Lung (tissue), 12 donors: Measurements from ENCODE around the gene C3orf20. TPM values are rescaled to one million over a fixed set of nuclear protein-coding genes. Genes with fewer than 3 reads are reported as not detected.

Experiments
- ATAC-seq: fragments of 200-7000 bp; cut with Tn5 transposase; one replicate; pipeline ENCODE4 v1.9.1; 2020; ENCODE audit warnings: moderate number of reproducible peaks; ENCODE audit not compliant: insufficient read depth, low FRiP score
- DNase-seq, 3 donors: peaks; one replicate each; pipeline ENCODE4 v3.0.0-alpha.2; 2013 to 2017
- H3K27ac ChIP-seq, 2 donors: one replicate each; pipeline ENCODE4 v1.5.1; 2013; ENCODE audit warnings: mild to moderate bottlenecking in 2 of 2, moderate library complexity in 2 of 2, control low read depth in 1 of 2, inconsistent platforms in 1 of 2, low read depth in 1 of 2, low read length in 1 of 2
- H3K27me3 ChIP-seq, 3 donors: one replicate each; pipeline ENCODE4 v1.5.1; 2013; ENCODE audit warnings: low read length in 2 of 3; ENCODE audit not compliant: control insufficient read depth in 3 of 3, insufficient read depth in 3 of 3
- H3K36me3 ChIP-seq, 4 donors: one replicate each; pipeline ENCODE4 v1.5.1; 2013; ENCODE audit warnings: low read length in 4 of 4, mild to moderate bottlenecking in 1 of 4, moderate library complexity in 1 of 4; ENCODE audit not compliant: control insufficient read depth in 4 of 4, insufficient read depth in 4 of 4
- H3K4me1 ChIP-seq, 5 donors: one replicate each; pipeline ENCODE4 v1.5.1; 2013; ENCODE audit warnings: low read length in 5 of 5, mild to moderate bottlenecking in 2 of 5, moderate library complexity in 1 of 5; ENCODE audit not compliant: control insufficient read depth in 5 of 5, insufficient read depth in 5 of 5
- H3K4me3 ChIP-seq: one replicate; pipeline ENCODE4 v1.5.1; 2013; ENCODE audit warnings: mild to moderate bottlenecking, control low read depth, moderate library complexity
- H3K9ac ChIP-seq, 2 donors: one replicate each; pipeline ENCODE4 v1.5.1; 2013; ENCODE audit warnings: low read length in 2 of 2, control low read depth in 1 of 2; ENCODE audit not compliant: insufficient read depth in 1 of 2
- H3K9me3 ChIP-seq, 4 donors: one replicate each; pipeline ENCODE4 v1.5.1; 2013; ENCODE audit warnings: low read length in 3 of 4, mild to moderate bottlenecking in 1 of 4, moderate library complexity in 1 of 4; ENCODE audit not compliant: control insufficient read depth in 4 of 4, insufficient read depth in 3 of 4
- CTCF ChIP-seq: IDR thresholded peaks from 2 replicates; pipeline ENCODE4 v1.5.1; 2012; ENCODE audit warnings: mild to moderate bottlenecking; ENCODE audit errors: control extremely low read depth, extremely low read depth
- WGBS, 2 donors: extraction: QIAGEN DNeasy Blood & Tissue Kit; methylation state at CpG; one replicate each; pipeline ENCODE4 v1.1.7; 2013; 5-methylcytosine and 5-hydroxymethylcytosine counted together
- polyA plus RNA-seq, 2 donors: library from polyadenylated mRNA; stranded (reverse); fragments of 200-250 nt; gene quantifications; one replicate each; pipeline ENCODE4 v1.2.1, GENCODE V29; 2013
- total RNA-seq, 2 donors: library from RNA; depleted of rRNA in 1 of 2; stranded (reverse); fragments of >200 nt in 1 of 2; gene quantifications; one replicate each; pipeline ENCODE4 v1.2.1, GENCODE V29; 2014 to 2021
- donor health status: control.
- donor health status: control.
- donor health status: Bipolar disorder and iron deficiency.
- donor health status: healthy.
- donor health status: DM: yes; HTN: yes; CAD: no.

The C3orf20 gene
- total and polyA plus RNA-seq, 4 donors: 0.03 to 0.14 (median 0.12) TPM; not detected in 1

GRCh38 chr3:14630404-14631100, 44.4 kb upstream of the C3orf20 start:
- H3K4me1 ChIP-seq: no peaks in the 10 kb centered on the region
- no peak for TF ChIP-seq CTCF
- H3K9ac ChIP-seq: no peak overlapping the region
- no peak for ATAC-seq
- H3K27me3 ChIP-seq: no peaks in the 10 kb centered on the region
- H3K9me3 ChIP-seq: no peaks in the 10 kb centered on the region
- WGBS, 2 donors: 83 to 85% methylated on average over 9 of the region's 9 CpGs
- no peak overlapping the region for H3K27ac ChIP-seq
- no peak overlapping the region for H3K4me3 ChIP-seq
- H3K36me3 ChIP-seq: no peaks in the 10 kb centered on the region
- DNase-seq: no peak

- no peak overlapping the region for H3K27ac ChIP-seq
- no peak overlapping the region for H3K9ac ChIP-seq
- no peaks in the 10 kb centered on the region for H3K27me3 ChIP-seq
- WGBS, 2 donors: 85 to 90% methylated on average over 5 of the region's 5 CpGs
- no peaks in the 10 kb centered on the region for H3K4me1 ChIP-seq
- DNase-seq (no peak), ATAC-seq (no peak)
- H3K36me3 ChIP-seq: no peaks in the 10 kb centered on the region
- no peak for TF ChIP-seq CTCF
- H3K9me3 ChIP-seq: no peaks in the 10 kb centered on the region
- H3K4me3 ChIP-seq: no peak overlapping the region
Observed at GRCh38 chr3:14631101-14631497, 43.8 kb upstream of the C3orf20 start.

- no peak overlapping the region for H3K27ac ChIP-seq
- ATAC-seq (no peak), DNase-seq (no peak)
- H3K36me3 ChIP-seq: no peaks in the 10 kb centered on the region
- no peaks in the 10 kb centered on the region for H3K9me3 ChIP-seq
- TF ChIP-seq CTCF: no peak
- H3K4me1 ChIP-seq: no peaks in the 10 kb centered on the region
- H3K4me3 ChIP-seq: no peak overlapping the region
- H3K9ac ChIP-seq: no peak overlapping the region
- H3K27me3 ChIP-seq: no peaks in the 10 kb centered on the region
- WGBS, 2 donors: 78 to 89% methylated on average over 8 of the region's 8 CpGs
Observed at GRCh38 chr3:14631687-14632441, 43.1 kb upstream of the C3orf20 start.
